B cell (primary cell): ENCODE data around the gene BICDL2.
"Not testable (repeated sequence)": the region's sequence is repeated elsewhere in the genome, so short reads cannot be mapped to it uniquely, and the experiment has no call there.

Experiments used
- CTCF ChIP-seq: fragments of 200-600 bp; IDR thresholded peaks from one replicate; pipeline ENCODE4 v1.8.0; 2022; ENCODE audit warnings: antibody characterized with exemption, mild to moderate bottlenecking
- EZH2 ChIP-seq: IDR thresholded peaks from 2 replicates; pipeline ENCODE4 v1.6.1; 2012; ENCODE audit warnings: borderline replicate concordance, low read depth, mild to moderate bottlenecking, moderate library complexity, low read length; ENCODE audit not compliant: insufficient read depth, poor library complexity, severe bottlenecking

GRCh38 chr16:3072576-3073263, 36.0 kb upstream of the BICDL2 start:
- TF ChIP-seq CTCF, EZH2: not testable (repeated sequence)
